GM18907 (cell line): Measurements from ENCODE around the gene CPVL.

Experiments
- ATAC-seq: cut with Tn5 transposase; IDR thresholded peaks from one replicate; pipeline ENCODE4 v1.9.1; 2021; ENCODE audit warnings: mild to moderate bottlenecking, moderate library complexity; ENCODE audit not compliant: unreplicated experiment

The CPVL gene

GRCh38 chr7:29146057-29146706 is at the start of gene CPVL:
TSS of gene CPVL (minus strand) at chr7:29146537. CDS start at chr7:29121061, 25,476 bp downstream.
- no peak for ATAC-seq

- peak; percentile 64 for ATAC-seq
Observed at GRCh38 chr7:29194594-29195427, 48.5 kb upstream of the CPVL start, which contains the start of gene CHN2. TSS of gene CHN2 (plus strand) at chr7:29194775.

GRCh38 chr7:29194206-29194593 is 47.9 kb upstream of the CPVL start:
- ATAC-seq: peak; percentile 27

GRCh38 chr7:29193316-29194205 is 47.2 kb upstream of the CPVL start:
- no peak for ATAC-seq

GRCh38 chr7:29192811-29193210 is 46.5 kb upstream of the CPVL start:
- ATAC-seq: no peak

- no peak for ATAC-seq
Observed at GRCh38 chr7:29192323-29192722, 46.0 kb upstream of the CPVL start.

- ATAC-seq: no peak
Observed at GRCh38 chr7:29190349-29191045, 44.2 kb upstream of the CPVL start.

GRCh38 chr7:29189743-29190201 is 43.4 kb upstream of the CPVL start:
- ATAC-seq: no peak

- no peak for ATAC-seq
Observed at GRCh38 chr7:29185613-29186012, 39.3 kb upstream of the CPVL start.

GRCh38 chr7:29184599-29184998 is 38.3 kb upstream of the CPVL start:
- ATAC-seq: no peak

GRCh38 chr7:29179115-29179514 is 32.8 kb upstream of the CPVL start:
- ATAC-seq: no peak

- no peak for ATAC-seq
Observed at GRCh38 chr7:29177963-29178600, 31.7 kb upstream of the CPVL start.

- ATAC-seq: no peak
Observed at GRCh38 chr7:29173458-29173857, 27.1 kb upstream of the CPVL start.

GRCh38 chr7:29170781-29171180 is 24.4 kb upstream of the CPVL start:
- no peak for ATAC-seq

GRCh38 chr7:29167721-29168120 is 21.4 kb upstream of the CPVL start:
- ATAC-seq: no peak

GRCh38 chr7:29163854-29164253 is 17.5 kb upstream of the CPVL start:
- ATAC-seq: no peak

- no peak for ATAC-seq
Observed at GRCh38 chr7:29162577-29162976, 16.2 kb upstream of the CPVL start.

- no peak for ATAC-seq
Observed at GRCh38 chr7:29161231-29161630, 14.9 kb upstream of the CPVL start.

- ATAC-seq: no peak
Observed at GRCh38 chr7:29160080-29160479, 13.7 kb upstream of the CPVL start.

GRCh38 chr7:29158795-29159423 is 12.6 kb upstream of the CPVL start:
- no peak for ATAC-seq
